ENCODE results near the gene E2F4. TPM values are rescaled to one million over a fixed set of nuclear protein-coding genes. Genes with fewer than 3 reads are reported as not detected.

E2F4 gene
- total and polyA plus RNA-seq, 2 of the 13 experiments (the other 11 are each of a cell fraction or from before 2014, with no cell fraction given) = 84.8 to 91.2 TPM

- TF ChIP-seq STAG1 (CRISPR knock-in tag; IDR thresholded peaks at IDR 0.05) (peak; percentile 40), ZNF446 (CRISPR knock-in tag; IDR thresholded peaks at IDR 0.05) (no peak), RFX3 (CRISPR knock-in tag; IDR thresholded peaks at IDR 0.05) (no peak), CTCF (CRISPR knock-in tag; IDR thresholded peaks at IDR 0.05) (peak; percentile 63), ZNF121 (CRISPR knock-in tag; IDR thresholded peaks at IDR 0.05) (no peak), PAX8 (CRISPR knock-in tag; IDR thresholded peaks at IDR 0.05; ENCODE audit: borderline replicate concordance) (no peak), SAFB2 (CRISPR knock-in tag; IDR thresholded peaks at IDR 0.05; ENCODE audit: borderline replicate concordance, low read depth) (no peak), MED13 (CRISPR knock-in tag; IDR thresholded peaks at IDR 0.05) (no peak), GABPA (IDR thresholded peaks at IDR 0.05; ENCODE audit: low read depth, low read length) (no peak), GABPA (CRISPR knock-in tag; IDR thresholded peaks at IDR 0.05; ENCODE audit: low read depth) (no peak), ZNF687 (CRISPR knock-in tag; IDR thresholded peaks at IDR 0.05) (peak; percentile 50), NFKB2 (CRISPR knock-in tag; IDR thresholded peaks at IDR 0.05; ENCODE audit: borderline replicate concordance) (no peak), ZBTB21 (CRISPR knock-in tag; IDR thresholded peaks at IDR 0.05) (no peak), NFE2L1 (CRISPR knock-in tag; IDR thresholded peaks at IDR 0.05; ENCODE audit: borderline replicate concordance) (no peak), FIP1L1 (IDR thresholded peaks at IDR 0.05; ENCODE audit: borderline replicate concordance, insufficient read depth, low read depth, low read length) (no peak), SMAD9 (CRISPR knock-in tag; IDR thresholded peaks at IDR 0.05) (no peak), ZNF747 (CRISPR knock-in tag; IDR thresholded peaks at IDR 0.05; ENCODE audit: borderline replicate concordance) (no peak), ZNF382 (CRISPR knock-in tag; IDR thresholded peaks at IDR 0.05; ENCODE audit: borderline replicate concordance) (no peak)
- TF ChIP-seq, protein P1, sequence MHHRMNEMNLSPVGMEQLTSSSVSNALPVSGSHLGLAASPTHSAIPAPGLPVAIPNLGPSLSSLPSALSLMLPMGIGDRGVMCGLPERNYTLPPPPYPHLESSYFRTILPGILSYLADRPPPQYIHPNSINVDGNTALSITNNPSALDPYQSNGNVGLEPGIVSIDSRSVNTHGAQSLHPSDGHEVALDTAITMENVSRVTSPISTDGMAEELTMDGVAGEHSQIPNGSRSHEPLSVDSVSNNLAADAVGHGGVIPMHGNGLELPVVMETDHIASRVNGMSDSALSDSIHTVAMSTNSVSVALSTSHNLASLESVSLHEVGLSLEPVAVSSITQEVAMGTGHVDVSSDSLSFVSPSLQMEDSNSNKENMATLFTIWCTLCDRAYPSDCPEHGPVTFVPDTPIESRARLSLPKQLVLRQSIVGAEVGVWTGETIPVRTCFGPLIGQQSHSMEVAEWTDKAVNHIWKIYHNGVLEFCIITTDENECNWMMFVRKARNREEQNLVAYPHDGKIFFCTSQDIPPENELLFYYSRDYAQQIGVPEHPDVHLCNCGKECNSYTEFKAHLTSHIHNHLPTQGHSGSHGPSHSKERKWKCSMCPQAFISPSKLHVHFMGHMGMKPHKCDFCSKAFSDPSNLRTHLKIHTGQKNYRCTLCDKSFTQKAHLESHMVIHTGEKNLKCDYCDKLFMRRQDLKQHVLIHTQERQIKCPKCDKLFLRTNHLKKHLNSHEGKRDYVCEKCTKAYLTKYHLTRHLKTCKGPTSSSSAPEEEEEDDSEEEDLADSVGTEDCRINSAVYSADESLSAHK (CRISPR knock-in tag; IDR thresholded peaks at IDR 0.05; ENCODE audit: borderline replicate concordance) = no peak
- TF ChIP-seq, protein P2, sequence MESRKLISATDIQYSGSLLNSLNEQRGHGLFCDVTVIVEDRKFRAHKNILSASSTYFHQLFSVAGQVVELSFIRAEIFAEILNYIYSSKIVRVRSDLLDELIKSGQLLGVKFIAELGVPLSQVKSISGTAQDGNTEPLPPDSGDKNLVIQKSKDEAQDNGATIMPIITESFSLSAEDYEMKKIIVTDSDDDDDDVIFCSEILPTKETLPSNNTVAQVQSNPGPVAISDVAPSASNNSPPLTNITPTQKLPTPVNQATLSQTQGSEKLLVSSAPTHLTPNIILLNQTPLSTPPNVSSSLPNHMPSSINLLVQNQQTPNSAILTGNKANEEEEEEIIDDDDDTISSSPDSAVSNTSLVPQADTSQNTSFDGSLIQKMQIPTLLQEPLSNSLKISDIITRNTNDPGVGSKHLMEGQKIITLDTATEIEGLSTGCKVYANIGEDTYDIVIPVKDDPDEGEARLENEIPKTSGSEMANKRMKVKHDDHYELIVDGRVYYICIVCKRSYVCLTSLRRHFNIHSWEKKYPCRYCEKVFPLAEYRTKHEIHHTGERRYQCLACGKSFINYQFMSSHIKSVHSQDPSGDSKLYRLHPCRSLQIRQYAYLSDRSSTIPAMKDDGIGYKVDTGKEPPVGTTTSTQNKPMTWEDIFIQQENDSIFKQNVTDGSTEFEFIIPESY (CRISPR knock-in tag; IDR thresholded peaks at IDR 0.05) = peak; percentile 37; the same call in 1 of the 2 replicates
Observed at GRCh38 chr16:67179421-67180080, 12.4 kb upstream of the E2F4 start (continued).
